SK-N-MC (cell line): ENCODE data around the gene SIM1.

Experiments used
- EZH2 ChIP-seq: fragments of 200-600 bp; sonication (generic); IDR thresholded peaks from one replicate; pipeline ENCODE4 v1.6.1; 2017; ENCODE audit warnings: antibody characterized with exemption
- FOXP2 ChIP-seq: optimal IDR thresholded peaks from 2 replicates; pipeline ENCODE3; 2011; ENCODE audit warnings: mild to moderate bottlenecking, moderate library complexity; ENCODE audit not compliant: insufficient read depth; ENCODE audit errors: extremely low read length, control extremely low read depth
- POLR2AphosphoS5 ChIP-seq: IDR thresholded peaks from 2 replicates; pipeline ENCODE4 v1.6.1; 2012; ENCODE audit warnings: mild to moderate bottlenecking, low read depth, low read length, borderline replicate concordance

GRCh38 chr6:100447900-100448748, 16.6 kb downstream of the SIM1 start:
- TF ChIP-seq POLR2AphosphoS5 (no peak), EZH2 (no peak), FOXP2 (no peak)
